B cell (primary cell): Measurements from ENCODE around the gene GAL3ST2.

Experiments used
- CTCF ChIP-seq: fragments of 200-600 bp; IDR thresholded peaks from one replicate; pipeline ENCODE4 v1.8.0; 2022; ENCODE audit warnings: antibody characterized with exemption, mild to moderate bottlenecking
- EZH2 ChIP-seq: IDR thresholded peaks from 2 replicates; pipeline ENCODE4 v1.6.1; 2012; ENCODE audit warnings: borderline replicate concordance, low read depth, mild to moderate bottlenecking, moderate library complexity, low read length; ENCODE audit not compliant: insufficient read depth, poor library complexity, severe bottlenecking

DNA sequence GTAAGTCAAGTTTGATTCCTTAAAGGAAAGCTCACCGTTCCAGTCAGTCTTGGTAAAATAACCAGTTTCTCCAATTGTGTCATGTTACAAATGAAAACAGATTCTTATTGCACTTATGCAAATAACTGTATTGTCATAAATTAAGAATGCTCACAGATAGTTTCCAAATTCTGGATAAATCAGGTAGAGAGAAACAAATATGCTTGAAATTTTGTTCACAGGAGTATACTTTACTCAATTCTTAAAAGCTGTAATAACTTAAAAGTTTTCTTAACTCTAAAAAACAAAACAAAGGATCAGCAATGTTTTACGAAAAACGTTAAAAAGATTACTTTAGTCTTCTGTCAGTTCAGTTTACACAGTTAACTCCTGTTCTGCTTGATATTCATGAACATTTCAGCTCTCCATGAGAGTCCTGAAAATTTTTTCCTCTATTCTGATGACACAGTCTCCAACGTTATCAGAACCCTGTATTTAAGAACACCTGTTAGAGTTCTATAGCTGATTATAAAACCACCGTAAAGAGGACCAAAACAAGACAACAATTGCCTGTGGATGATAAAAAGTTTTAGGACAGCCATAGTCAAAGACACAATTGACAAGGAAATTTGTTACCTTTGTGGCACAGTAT, 4.4 kb downstream of the GAL3ST2 start:
- TF ChIP-seq CTCF (no peak), EZH2 (no peak)
